HG03354 (cell line): ENCODE data around the gene ACVR1.

Experiments used
- ATAC-seq: cut with Tn5 transposase; IDR thresholded peaks from one replicate; pipeline ENCODE4 v1.9.1; 2021; ENCODE audit warnings: mild to moderate bottlenecking; ENCODE audit not compliant: unreplicated experiment, poor library complexity, severe bottlenecking

The ACVR1 gene

GRCh38 chr2:157805519-157805918 lies 70.6 kb downstream of the ACVR1 start:
- ATAC-seq, result no peak

GRCh38 chr2:157804355-157804754 lies 71.8 kb downstream of the ACVR1 start:
- no peak for ATAC-seq

GRCh38 chr2:157803952-157804351 lies 72.2 kb downstream of the ACVR1 start:
- no peak for ATAC-seq

GRCh38 chr2:157803476-157803875 lies 72.7 kb downstream of the ACVR1 start:
- no peak for ATAC-seq

- ATAC-seq, result no peak
Observed at GRCh38 chr2:157800838-157801495, 75.2 kb downstream of the ACVR1 start.

GRCh38 chr2:157793053-157793612 lies 83.0 kb downstream of the ACVR1 start:
- no peak for ATAC-seq

- no peak for ATAC-seq
Observed at GRCh38 chr2:157792335-157793052, 83.6 kb downstream of the ACVR1 start.

GRCh38 chr2:157790780-157791179 lies 85.3 kb downstream of the ACVR1 start:
- no peak for ATAC-seq

GRCh38 chr2:157789933-157790511 lies 86.1 kb downstream of the ACVR1 start:
- ATAC-seq, result no peak

GRCh38 chr2:157789256-157789655 lies 86.9 kb downstream of the ACVR1 start:
- ATAC-seq, result no peak

- no peak for ATAC-seq
Observed at GRCh38 chr2:157788201-157788600, 87.9 kb downstream of the ACVR1 start.

- no peak for ATAC-seq
Observed at GRCh38 chr2:157787364-157787938, 88.7 kb downstream of the ACVR1 start.

- no peak for ATAC-seq
Observed at GRCh38 chr2:157786663-157787363, 89.3 kb downstream of the ACVR1 start.

GRCh38 chr2:157785866-157786662 lies 90.1 kb downstream of the ACVR1 start:
- no peak for ATAC-seq

GRCh38 chr2:157785200-157785599 lies 90.9 kb downstream of the ACVR1 start:
- no peak for ATAC-seq

- ATAC-seq, result no peak
Observed at GRCh38 chr2:157784823-157785175, 91.3 kb downstream of the ACVR1 start.

- no peak for ATAC-seq
Observed at GRCh38 chr2:157784169-157784822, 91.8 kb downstream of the ACVR1 start.

GRCh38 chr2:157783245-157783644 lies 92.9 kb downstream of the ACVR1 start:
- ATAC-seq, result no peak
